ENCODE measurements around the gene NECTIN1. TPM values are rescaled to one million over a fixed set of nuclear protein-coding genes. Genes with fewer than 3 reads are reported as not detected.

Gene NECTIN1
- total and polyA plus RNA-seq, 2 of the 13 experiments (the other 11 are each of a cell fraction or from before 2014, with no cell fraction given) = 3.9 to 7.3 TPM

DNA sequence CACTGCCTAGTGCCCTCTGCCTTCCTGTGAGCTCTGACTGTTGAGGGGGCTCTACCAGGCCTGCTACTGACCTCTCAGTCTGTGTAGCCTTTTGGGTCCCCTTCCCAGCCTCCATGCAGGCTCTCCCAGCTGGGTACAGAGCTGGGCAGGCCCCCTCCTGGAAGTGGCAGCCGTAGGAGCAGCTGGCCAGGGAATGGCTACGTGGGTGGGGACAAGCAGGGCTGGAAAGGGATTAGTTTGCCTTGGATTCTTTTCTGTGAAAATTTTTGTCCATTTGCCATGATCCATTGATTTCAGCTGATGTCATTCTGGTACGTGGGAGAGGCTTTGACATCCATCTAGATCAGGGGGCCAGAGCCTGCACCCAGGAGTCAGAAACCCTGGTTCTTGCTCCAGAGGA lies 23.9 kb upstream of the NECTIN1 start (continued):
- TF ChIP-seq, protein P1, sequence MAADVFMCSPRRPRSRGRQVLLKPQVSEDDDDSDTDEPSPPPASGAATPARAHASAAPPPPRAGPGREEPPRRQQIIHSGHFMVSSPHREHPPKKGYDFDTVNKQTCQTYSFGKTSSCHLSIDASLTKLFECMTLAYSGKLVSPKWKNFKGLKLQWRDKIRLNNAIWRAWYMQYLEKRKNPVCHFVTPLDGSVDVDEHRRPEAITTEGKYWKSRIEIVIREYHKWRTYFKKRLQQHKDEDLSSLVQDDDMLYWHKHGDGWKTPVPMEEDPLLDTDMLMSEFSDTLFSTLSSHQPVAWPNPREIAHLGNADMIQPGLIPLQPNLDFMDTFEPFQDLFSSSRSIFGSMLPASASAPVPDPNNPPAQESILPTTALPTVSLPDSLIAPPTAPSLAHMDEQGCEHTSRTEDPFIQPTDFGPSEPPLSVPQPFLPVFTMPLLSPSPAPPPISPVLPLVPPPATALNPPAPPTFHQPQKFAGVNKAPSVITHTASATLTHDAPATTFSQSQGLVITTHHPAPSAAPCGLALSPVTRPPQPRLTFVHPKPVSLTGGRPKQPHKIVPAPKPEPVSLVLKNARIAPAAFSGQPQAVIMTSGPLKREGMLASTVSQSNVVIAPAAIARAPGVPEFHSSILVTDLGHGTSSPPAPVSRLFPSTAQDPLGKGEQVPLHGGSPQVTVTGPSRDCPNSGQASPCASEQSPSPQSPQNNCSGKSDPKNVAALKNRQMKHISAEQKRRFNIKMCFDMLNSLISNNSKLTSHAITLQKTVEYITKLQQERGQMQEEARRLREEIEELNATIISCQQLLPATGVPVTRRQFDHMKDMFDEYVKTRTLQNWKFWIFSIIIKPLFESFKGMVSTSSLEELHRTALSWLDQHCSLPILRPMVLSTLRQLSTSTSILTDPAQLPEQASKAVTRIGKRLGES (CRISPR knock-in tag; IDR thresholded peaks at IDR 0.05; ENCODE audit: borderline replicate concordance) = no peak
- no peak for TF ChIP-seq RFXAP (CRISPR knock-in tag; IDR thresholded peaks at IDR 0.05; ENCODE audit: borderline replicate concordance)

DNA sequence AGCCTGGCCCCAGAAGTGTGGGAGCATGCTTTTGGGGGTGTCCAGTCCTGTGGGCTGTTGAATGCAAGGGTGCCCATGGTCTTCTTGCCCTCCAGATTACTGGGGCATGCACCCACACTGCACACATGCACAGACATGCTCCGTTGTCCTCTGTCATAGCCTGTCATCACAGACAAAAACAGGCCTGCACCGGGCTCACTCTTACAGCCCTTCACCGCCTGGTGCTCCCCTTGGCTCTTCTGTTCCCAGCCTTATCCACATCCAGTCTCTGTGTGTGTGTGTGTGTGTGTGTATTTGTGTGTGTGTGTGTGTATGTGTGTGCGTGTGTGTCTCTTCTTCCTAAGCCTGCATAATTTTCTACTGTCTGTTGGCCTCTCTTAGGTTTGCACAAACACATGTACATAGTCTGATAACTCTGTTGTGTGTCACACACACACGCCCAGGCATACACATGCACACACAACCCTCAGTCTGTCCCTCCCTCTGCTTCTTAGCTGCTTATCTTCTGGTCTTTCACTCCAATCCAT lies 23.4 kb upstream of the NECTIN1 start:
- H3K9me3 ChIP-seq (ENCODE audit: low read length) = no peaks in the 10 kb centered on the region
- intact Hi-C loops (cut with micrococcal nuclease; ENCODE audit: unreplicated experiment) (no loop called here), in situ Hi-C loops (cut with HindIII; ENCODE audit: extremely low pct_ligation_motif_present, low pct_unique_long_range_greater_than_20kb) (no loop called here)
- H2AFZ ChIP-seq (ENCODE audit: low read length) = no peak overlapping the region
- H3K27me3 ChIP-seq (ENCODE audit: control insufficient read depth in 1 of 2, insufficient read depth in 2 of 2, low read length in 2 of 2) = peaks cover 5 to 55% of the 10 kb centered on the region in 2 experiments; a peak in 3 of 5 replicates
- no peak overlapping the region for H3K4me2 ChIP-seq (ENCODE audit: low read depth, low read length)
- TF ChIP-seq ZC3H13 (CRISPR knock-in tag; IDR thresholded peaks at IDR 0.05) = no peak
- H4K20me1 ChIP-seq (ENCODE audit: insufficient read depth, low read length) = peaks cover 2% of the 10 kb centered on the region; the same call in 1 of the 2 replicates
- WGBS (ENCODE audit: low lambda C conversion rate) = 0% methylated on average over 2 of the region's 5 CpGs
- no peak overlapping the region for H3K9ac ChIP-seq (ENCODE audit: insufficient read depth, low read depth, low read length)
- POLR2A ChIA-PET = no interaction called here
- no TSS peak for BruUV-seq (replicated peaks)
- no peaks in the 10 kb centered on the region for H3K79me2 ChIP-seq (ENCODE audit: insufficient read depth, low read length)
- CTCF ChIA-PET (ENCODE audit: low intra/inter-chr PET ratio, low total read pairs) = no interaction called here
- FAIRE-seq (no peak), DNase-seq (ENCODE audit: low spot score) (no peak), ATAC-seq (no peak; the same call in 2 of the 3 replicates)
- H3K27ac ChIP-seq (ENCODE audit: extremely low read length, insufficient read depth, low read length) = no peak overlapping the region
- H3K4me3 ChIP-seq (replicated peaks in 1 of 3; ENCODE audit: insufficient read depth in 1 of 3, low read depth in 2 of 3, low read length in 3 of 3) = no peak overlapping the region
- no peaks in the 10 kb centered on the region for H3K4me1 ChIP-seq (ENCODE audit: insufficient read depth, low read length)
- H3K36me3 ChIP-seq (replicated peaks in 1 of 2; ENCODE audit: control insufficient read depth in 1 of 2, insufficient read depth in 2 of 2, low read length in 2 of 2) = no peaks in the 10 kb centered on the region

All from HepG2 (cell line).